Thymus (tissue), 11 donors: ENCODE measurements around the gene ALG9. TPM values are rescaled to one million over a fixed set of nuclear protein-coding genes. Genes with fewer than 3 reads are reported as not detected.

Source experiments
- DNase-seq, 9 donors: peaks; one replicate each; pipeline ENCODE4 v3.0.0-alpha.2; 2013; ENCODE audit warnings: low spot score in 9 of 9, low read depth in 6 of 9, missing footprints in 1 of 9
- H3K27ac ChIP-seq, 2 donors: one replicate each; pipeline ENCODE4 v1.5.1; 2013; ENCODE audit warnings: control low read depth in 1 of 2, low read depth in 1 of 2, low read length in 1 of 2, mild to moderate bottlenecking in 1 of 2, moderate library complexity in 1 of 2
- H3K27me3 ChIP-seq, 2 donors: one replicate each; pipeline ENCODE4 v1.5.1; 2013; ENCODE audit warnings: low read length in 1 of 2; ENCODE audit not compliant: control insufficient read depth in 2 of 2, insufficient read depth in 1 of 2
- H3K36me3 ChIP-seq, 2 donors: one replicate each; pipeline ENCODE4 v1.5.1; 2013; ENCODE audit warnings: low read length in 1 of 2, mild to moderate bottlenecking in 1 of 2, moderate library complexity in 1 of 2; ENCODE audit not compliant: control insufficient read depth in 2 of 2, insufficient read depth in 2 of 2
- H3K4me1 ChIP-seq, 2 donors: one replicate each; pipeline ENCODE4 v1.5.1; 2013; ENCODE audit warnings: low read length in 2 of 2; ENCODE audit not compliant: control insufficient read depth in 2 of 2, insufficient read depth in 2 of 2
- H3K4me3 ChIP-seq, 2 donors: one replicate each; pipeline ENCODE4 v1.5.1; 2013; ENCODE audit warnings: low read length in 2 of 2, control low read depth in 1 of 2, mild to moderate bottlenecking in 1 of 2
- H3K9me3 ChIP-seq, 2 donors: one replicate each; pipeline ENCODE4 v1.5.1; 2013; ENCODE audit warnings: low read length in 1 of 2, mild to moderate bottlenecking in 1 of 2; ENCODE audit not compliant: control insufficient read depth in 2 of 2, insufficient read depth in 1 of 2
- WGBS: extraction: QIAGEN DNeasy Blood & Tissue Kit; methylation state at CpG from one replicate; pipeline ENCODE4 v1.1.7; 2013; 5-methylcytosine and 5-hydroxymethylcytosine counted together
- polyA plus RNA-seq: library from polyadenylated mRNA; stranded (reverse); fragments of 200-250 nt; gene quantifications from one replicate; pipeline ENCODE4 v1.2.3, GENCODE V29; 2013
- total RNA-seq: library from RNA; stranded (reverse); fragments of 120-200 nt; gene quantifications from one replicate; pipeline ENCODE4 v1.2.4, GENCODE V29; 2013
- donor health status: healthy.

ALG9 gene
- total and polyA plus RNA-seq, 2 donors = 22.7 to 31.0 TPM

DNA sequence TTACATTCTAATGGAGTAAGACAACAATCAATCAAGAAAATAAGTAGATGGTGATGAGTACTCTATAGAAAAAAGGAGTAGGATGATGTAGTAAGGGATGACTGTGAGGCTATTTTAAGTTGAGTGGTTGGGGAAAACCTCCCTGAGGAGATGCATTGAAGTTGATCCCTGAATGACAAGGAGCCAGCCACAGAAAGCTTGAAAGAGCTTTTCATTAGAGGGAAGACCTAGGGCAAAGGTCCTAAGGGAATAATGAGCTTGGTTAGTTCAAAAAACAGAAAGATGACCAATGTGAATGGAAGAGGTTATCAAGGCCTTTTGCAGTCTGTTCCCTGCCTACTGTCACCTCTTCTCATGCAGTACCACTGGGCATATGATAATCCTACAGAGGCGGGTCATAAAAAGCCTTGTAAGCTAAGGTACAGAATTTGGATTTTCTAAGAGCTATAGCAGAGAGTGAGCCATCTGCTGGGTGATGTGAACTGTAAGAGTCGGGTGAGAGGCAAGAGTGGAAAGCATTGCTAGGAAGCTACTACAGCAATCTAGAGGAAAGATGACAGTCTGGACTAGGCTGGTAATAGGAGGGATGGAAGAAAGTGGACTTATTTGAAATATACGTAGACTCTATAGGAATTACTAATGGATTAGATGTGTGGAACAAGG lies 108.3 kb downstream of the ALG9 start:
- H3K36me3 ChIP-seq = peaks cover 33 to 53% of the 10 kb centered on the region in 2 donors
- WGBS = 93% methylated on average over 3 of the region's 3 CpGs
- H3K9me3 ChIP-seq = no peaks in the 10 kb centered on the region
- H3K4me1 ChIP-seq = peaks cover 9 to 11% of the 10 kb centered on the region in 2 donors
- H3K27ac ChIP-seq = no peak overlapping the region
- H3K4me3 ChIP-seq = no peak overlapping the region
- no peak for DNase-seq
- H3K27me3 ChIP-seq = no peaks in the 10 kb centered on the region

- Histone ChIP-seq H3K4me3 (no peak overlapping the region), H3K27ac (no peak overlapping the region), H3K36me3 (peaks cover 36 to 58% of the 10 kb centered on the region in 2 donors), H3K9me3 (no peaks in the 10 kb centered on the region), H3K27me3 (no peaks in the 10 kb centered on the region), H3K4me1 (peaks cover 9 to 11% of the 10 kb centered on the region in 2 donors)
- WGBS = 98% methylated on average over 5 of the region's 5 CpGs
- DNase-seq = no peak
Observed at GRCh38 chr11:111762526-111762925, 108.9 kb downstream of the ALG9 start.

GRCh38 chr11:111761036-111761435 lies 110.3 kb downstream of the ALG9 start:
- WGBS = 98% methylated on average over 4 of the region's 4 CpGs
- no peak overlapping the region for H3K4me3 ChIP-seq
- no peaks in the 10 kb centered on the region for H3K27me3 ChIP-seq
- H3K9me3 ChIP-seq = no peaks in the 10 kb centered on the region
- H3K36me3 ChIP-seq = peaks cover 38 to 63% of the 10 kb centered on the region in 2 donors
- no peak overlapping the region for H3K27ac ChIP-seq
- H3K4me1 ChIP-seq = peaks cover 3% of the 10 kb centered on the region in 2 donors
- DNase-seq = no peak

GRCh38 chr11:111759778-111760407 lies 111.5 kb downstream of the ALG9 start:
- DNase-seq = no peak
- Histone ChIP-seq H3K27ac (no peak overlapping the region), H3K9me3 (no peaks in the 10 kb centered on the region), H3K4me3 (no peak overlapping the region), H3K27me3 (no peaks in the 10 kb centered on the region), H3K36me3 (peaks cover 44 to 74% of the 10 kb centered on the region in 2 donors), H3K4me1 (peaks cover 2 to 3% of the 10 kb centered on the region in 2 donors)
- 90% methylated on average over 5 of the region's 5 CpGs for WGBS

- Histone ChIP-seq H3K27me3 (no peaks in the 10 kb centered on the region), H3K9me3 (no peaks in the 10 kb centered on the region), H3K4me3 (no peak overlapping the region), H3K27ac (no peak overlapping the region), H3K4me1 (no peaks in the 10 kb centered on the region), H3K36me3 (peaks cover 44 to 77% of the 10 kb centered on the region in 2 donors)
- DNase-seq = no peak
Observed at GRCh38 chr11:111759376-111759775, 112.0 kb downstream of the ALG9 start.

DNA sequence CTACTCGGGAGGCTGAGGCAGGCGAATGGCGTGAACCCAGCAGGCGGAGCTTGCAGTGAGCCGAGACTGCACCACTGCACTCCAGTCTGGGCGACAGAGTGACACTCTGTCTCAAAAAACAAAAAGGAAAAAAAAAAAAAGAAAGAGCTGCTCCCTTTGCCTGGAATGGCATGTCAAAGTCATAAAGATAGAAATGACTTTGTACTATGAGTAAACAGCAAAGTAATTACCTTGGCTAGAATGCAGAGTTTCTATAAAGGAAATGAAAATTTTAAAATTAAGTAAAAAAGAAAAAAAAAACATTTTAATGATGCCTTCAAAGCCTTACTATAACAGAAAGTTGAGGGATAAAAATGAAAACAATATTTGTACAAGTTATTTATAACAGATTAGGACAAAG lies 115.3 kb downstream of the ALG9 start:
- no peak for DNase-seq
- Histone ChIP-seq H3K4me3 (no peak overlapping the region), H3K4me1 (no peaks in the 10 kb centered on the region), H3K9me3 (no peaks in the 10 kb centered on the region), H3K27ac (no peak overlapping the region), H3K27me3 (no peaks in the 10 kb centered on the region), H3K36me3 (peaks cover 41 to 82% of the 10 kb centered on the region in 2 donors)
- WGBS = 97% methylated on average over 6 of the region's 6 CpGs

- H3K27me3 ChIP-seq = no peaks in the 10 kb centered on the region
- no peak overlapping the region for H3K27ac ChIP-seq
- H3K4me3 ChIP-seq = no peak overlapping the region
- no peaks in the 10 kb centered on the region for H3K4me1 ChIP-seq
- no peak for DNase-seq
- H3K36me3 ChIP-seq = peaks cover 39 to 77% of the 10 kb centered on the region in 2 donors
- H3K9me3 ChIP-seq = no peaks in the 10 kb centered on the region
Observed at GRCh38 chr11:111749646-111750045, 121.7 kb downstream of the ALG9 start.

- no peak for DNase-seq
- peaks cover 46 to 79% of the 10 kb centered on the region in 2 donors for H3K36me3 ChIP-seq
- no peak overlapping the region for H3K4me3 ChIP-seq
- H3K27me3 ChIP-seq = no peaks in the 10 kb centered on the region
- H3K4me1 ChIP-seq = no peaks in the 10 kb centered on the region
- WGBS = 97% methylated on average over 7 of the region's 7 CpGs
- no peaks in the 10 kb centered on the region for H3K9me3 ChIP-seq
- H3K27ac ChIP-seq = no peak overlapping the region
Observed at GRCh38 chr11:111748035-111748804, 123.2 kb downstream of the ALG9 start.
